ENCODE measurements around the gene PDE1A. TPM values are rescaled to one million over a fixed set of nuclear protein-coding genes. Genes with fewer than 3 reads are reported as not detected.

Gene PDE1A
- polyA plus RNA-seq: 16.7 and 24.6 TPM in 2 replicates

GRCh38 chr2:182426918-182427240 is at the start of gene PDE1A:
Gene PDE1A, minus strand, starts transcription at chr2:182427036.

